GM12872 (cell line): ENCODE measurements around the gene PSMD8.

ENCODE experiments used
- CTCF ChIP-seq: IDR thresholded peaks from 3 replicates; pipeline ENCODE4 v1.5.1; 2011; ENCODE audit warnings: low read depth, mild to moderate bottlenecking, low read length, moderate library complexity; ENCODE audit not compliant: insufficient read depth

Gene PSMD8

GRCh38 chr19:38412491-38412890 is 38.1 kb downstream of the PSMD8 start:
- TF ChIP-seq CTCF = no peak

- TF ChIP-seq CTCF = no peak
Observed at GRCh38 chr19:38412961-38413360, 38.6 kb downstream of the PSMD8 start.

- TF ChIP-seq CTCF = no peak
Observed at GRCh38 chr19:38413416-38413815, 39.0 kb downstream of the PSMD8 start.

- no peak for TF ChIP-seq CTCF
Observed at GRCh38 chr19:38417146-38417543, 42.8 kb downstream of the PSMD8 start.

- TF ChIP-seq CTCF = 0 out of 3 replicates have a peak, but pooled peaks have one; percentile 16
Observed at GRCh38 chr19:38417544-38418506, 43.5 kb downstream of the PSMD8 start.

GRCh38 chr19:38420935-38421334 is 46.6 kb downstream of the PSMD8 start:
- TF ChIP-seq CTCF = no peak

GRCh38 chr19:38421856-38422255 is 47.5 kb downstream of the PSMD8 start:
- TF ChIP-seq CTCF = no peak
